ENCODE measurements around the gene KNDC1.

Gene KNDC1

DNA sequence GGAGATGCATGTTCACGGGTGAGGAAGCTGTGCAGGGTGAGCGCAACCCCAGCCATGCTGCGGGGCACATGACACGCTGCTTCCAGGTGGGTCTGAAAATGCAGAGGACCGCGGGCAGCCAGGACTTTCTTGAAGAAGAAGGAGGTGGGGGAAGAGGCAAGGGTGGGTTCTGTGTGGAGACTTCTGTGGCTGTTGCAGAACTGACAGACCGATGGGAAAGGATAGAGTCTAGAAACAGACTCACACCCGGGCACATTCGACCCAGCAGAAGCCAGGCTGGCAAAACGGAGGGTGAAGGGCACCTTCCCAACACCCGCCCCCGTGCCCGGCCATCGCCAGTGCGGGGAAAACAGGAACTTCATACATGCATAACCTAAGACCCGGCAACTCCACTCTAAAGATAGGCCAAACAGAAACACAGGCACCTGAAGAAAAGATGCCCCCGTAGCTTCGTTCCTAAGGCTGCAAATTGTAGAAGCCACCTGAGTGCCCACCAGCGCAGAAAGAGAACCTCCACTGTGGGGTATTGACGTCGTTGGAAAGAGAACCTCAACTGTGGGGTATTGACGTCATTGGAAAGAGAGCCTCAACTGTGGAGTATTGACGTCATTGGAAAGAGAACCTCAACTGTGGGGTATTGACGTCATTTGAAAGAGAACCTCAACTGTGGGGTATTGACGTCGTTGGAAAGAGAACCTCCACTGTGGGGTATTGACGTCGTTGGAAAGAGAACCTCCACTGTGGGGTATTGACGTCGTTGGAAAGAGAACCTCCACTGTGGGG is 4.8 kb upstream of the KNDC1 start:
- DNase-seq (ENCODE audit: low read depth): no peak
- TF ChIP-seq, protein P1, sequence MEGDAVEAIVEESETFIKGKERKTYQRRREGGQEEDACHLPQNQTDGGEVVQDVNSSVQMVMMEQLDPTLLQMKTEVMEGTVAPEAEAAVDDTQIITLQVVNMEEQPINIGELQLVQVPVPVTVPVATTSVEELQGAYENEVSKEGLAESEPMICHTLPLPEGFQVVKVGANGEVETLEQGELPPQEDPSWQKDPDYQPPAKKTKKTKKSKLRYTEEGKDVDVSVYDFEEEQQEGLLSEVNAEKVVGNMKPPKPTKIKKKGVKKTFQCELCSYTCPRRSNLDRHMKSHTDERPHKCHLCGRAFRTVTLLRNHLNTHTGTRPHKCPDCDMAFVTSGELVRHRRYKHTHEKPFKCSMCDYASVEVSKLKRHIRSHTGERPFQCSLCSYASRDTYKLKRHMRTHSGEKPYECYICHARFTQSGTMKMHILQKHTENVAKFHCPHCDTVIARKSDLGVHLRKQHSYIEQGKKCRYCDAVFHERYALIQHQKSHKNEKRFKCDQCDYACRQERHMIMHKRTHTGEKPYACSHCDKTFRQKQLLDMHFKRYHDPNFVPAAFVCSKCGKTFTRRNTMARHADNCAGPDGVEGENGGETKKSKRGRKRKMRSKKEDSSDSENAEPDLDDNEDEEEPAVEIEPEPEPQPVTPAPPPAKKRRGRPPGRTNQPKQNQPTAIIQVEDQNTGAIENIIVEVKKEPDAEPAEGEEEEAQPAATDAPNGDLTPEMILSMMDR (IDR thresholded peaks at IDR 0.05; ENCODE audit: low read length, missing control alignments): no peak
- no peak overlapping the region for H3K4me3 ChIP-seq (replicated peaks; ENCODE audit: low read depth, low read length)

GRCh38 chr10:133156674-133157579 is 3.1 kb upstream of the KNDC1 start:
- no peak overlapping the region for H3K4me3 ChIP-seq (replicated peaks; ENCODE audit: low read depth, low read length)
- DNase-seq (ENCODE audit: low read depth): peak; percentile 10
- TF ChIP-seq, protein P1 (IDR thresholded peaks at IDR 0.05; ENCODE audit: low read length, missing control alignments): no peak

DNA sequence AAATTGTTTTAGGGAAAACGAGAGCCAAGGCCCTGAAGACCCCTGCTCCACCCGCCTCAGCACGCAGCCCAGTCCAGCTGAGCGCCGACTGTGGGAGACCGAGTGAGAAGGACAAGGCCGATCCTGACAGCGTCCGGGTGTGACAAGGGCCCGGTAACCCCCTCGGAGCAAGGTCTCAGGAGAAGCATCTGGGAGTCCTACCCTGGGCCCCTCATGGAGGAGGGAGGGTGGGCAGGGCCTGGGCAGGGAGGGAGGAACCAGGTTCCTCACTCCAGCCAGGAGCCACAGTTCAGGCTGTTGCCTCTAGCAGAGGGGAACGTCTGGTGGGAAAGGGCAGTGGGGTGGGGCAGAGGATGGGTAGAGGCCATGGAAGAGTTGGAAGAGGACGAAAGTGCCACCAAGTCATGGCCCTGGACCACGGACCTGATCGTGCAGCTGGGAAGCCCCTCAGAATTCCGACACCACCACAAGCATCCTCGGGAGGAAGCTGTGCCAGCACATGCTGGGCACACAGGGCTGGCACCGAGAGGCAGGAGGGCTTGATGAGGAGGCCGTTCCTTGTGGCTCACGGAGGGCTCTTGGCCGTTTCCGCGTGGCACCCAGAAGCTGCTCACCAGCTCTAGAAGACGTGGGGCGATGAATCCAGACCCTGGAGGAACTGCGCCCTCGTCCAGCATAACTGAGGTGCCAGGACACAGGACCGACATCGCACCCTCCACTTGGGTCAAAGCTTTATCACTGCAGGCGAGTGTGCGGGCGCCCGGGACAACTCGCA is 2.2 kb upstream of the KNDC1 start:
- no peak overlapping the region for H3K4me3 ChIP-seq (replicated peaks; ENCODE audit: low read depth, low read length)
- DNase-seq (ENCODE audit: low read depth): no peak
- TF ChIP-seq, protein P1 (IDR thresholded peaks at IDR 0.05; ENCODE audit: low read length, missing control alignments): no peak

- no peak overlapping the region for H3K4me3 ChIP-seq (replicated peaks; ENCODE audit: low read depth, low read length)
- DNase-seq (ENCODE audit: low read depth): no peak
- TF ChIP-seq, protein P1 (IDR thresholded peaks at IDR 0.05; ENCODE audit: low read length, missing control alignments): no peak
Observed at GRCh38 chr10:133158437-133158755, 1.6 kb upstream of the KNDC1 start.

DNA sequence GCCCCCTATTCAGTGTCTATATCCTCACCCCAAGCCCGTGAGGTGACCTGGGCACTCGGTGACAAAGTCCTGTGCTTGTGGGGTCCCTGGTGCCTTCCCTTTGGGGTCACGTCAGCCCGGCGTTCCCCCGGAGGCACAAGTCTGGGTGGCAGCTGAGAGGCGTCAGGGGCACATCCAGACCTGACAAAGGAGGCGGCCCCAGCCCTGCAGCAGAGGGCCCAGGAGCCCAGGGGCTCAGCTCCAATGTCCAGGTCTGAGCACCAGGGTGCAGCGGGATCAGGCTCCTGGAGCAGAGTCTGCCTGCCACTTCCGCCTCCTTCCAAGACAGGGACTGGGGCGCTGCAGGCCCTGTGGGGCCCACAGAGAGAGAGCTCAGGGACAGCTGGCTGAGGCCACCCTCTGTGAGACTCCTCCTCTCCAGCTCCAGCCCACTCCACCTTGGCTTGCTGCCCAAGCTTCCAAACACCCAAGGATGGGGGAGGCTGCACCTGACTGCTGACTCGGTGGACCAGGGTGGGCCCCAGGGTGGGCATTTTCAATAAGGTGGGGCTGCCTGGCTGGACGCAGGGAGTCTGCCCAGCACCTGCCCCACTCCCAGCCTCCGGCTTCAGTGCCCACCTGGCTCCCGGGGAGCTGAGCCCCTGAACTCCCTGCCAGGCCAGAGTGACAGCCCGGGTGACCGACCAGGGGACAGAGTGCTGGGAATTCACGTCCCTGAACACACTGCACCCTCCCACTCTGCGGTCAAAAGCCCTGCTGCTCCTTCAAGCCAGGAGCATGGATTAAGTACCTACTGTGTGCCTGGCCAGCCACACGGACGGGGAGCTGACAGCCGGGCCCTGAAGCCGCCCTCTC is 1.0 kb upstream of the KNDC1 start:
- no peak overlapping the region for H3K4me3 ChIP-seq (replicated peaks; ENCODE audit: low read depth, low read length)
- TF ChIP-seq, protein P1 (IDR thresholded peaks at IDR 0.05; ENCODE audit: low read length, missing control alignments): no peak
- no peak for DNase-seq (ENCODE audit: low read depth)

DNA sequence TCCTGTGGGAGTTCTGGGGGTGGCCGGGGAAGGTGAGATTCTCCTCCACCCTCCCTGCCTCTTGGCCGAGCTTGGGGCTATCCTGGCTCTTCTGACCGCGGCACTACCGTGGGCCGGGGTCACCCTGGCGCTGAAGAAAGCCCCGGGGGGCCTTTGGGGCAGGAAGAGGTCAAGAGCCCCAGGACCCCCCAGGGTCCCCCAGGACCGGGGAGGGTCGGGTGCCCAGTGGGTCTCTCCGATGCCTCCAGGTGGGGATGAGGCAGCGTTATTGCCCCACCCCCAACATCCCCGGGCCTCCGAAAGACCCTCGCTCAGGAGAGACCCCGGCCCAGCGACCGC is 439 bp upstream of the KNDC1 start:
- no peak for DNase-seq (ENCODE audit: low read depth)
- no peak overlapping the region for H3K4me3 ChIP-seq (replicated peaks; ENCODE audit: low read depth, low read length)
- TF ChIP-seq, protein P1 (IDR thresholded peaks at IDR 0.05; ENCODE audit: low read length, missing control alignments): no peak

Data from fibroblast of pulmonary artery (primary cell).